Stimulated activated CD4-positive, alpha-beta T cell treated with anti-CD3 and anti-CD28 coated beads, Interleukin-1b, Interleukin-23, amount 100 ng/mL, for 48 hours (primary cell): ENCODE data around the gene C17orf113.
A peak's percentile ranks its signal among the peaks of the same experiment; 100 is the strongest.

Source experiments
- DNase-seq: peaks from one replicate; pipeline ENCODE4 v3.0.0-alpha.2; 2020

Gene C17orf113

DNA sequence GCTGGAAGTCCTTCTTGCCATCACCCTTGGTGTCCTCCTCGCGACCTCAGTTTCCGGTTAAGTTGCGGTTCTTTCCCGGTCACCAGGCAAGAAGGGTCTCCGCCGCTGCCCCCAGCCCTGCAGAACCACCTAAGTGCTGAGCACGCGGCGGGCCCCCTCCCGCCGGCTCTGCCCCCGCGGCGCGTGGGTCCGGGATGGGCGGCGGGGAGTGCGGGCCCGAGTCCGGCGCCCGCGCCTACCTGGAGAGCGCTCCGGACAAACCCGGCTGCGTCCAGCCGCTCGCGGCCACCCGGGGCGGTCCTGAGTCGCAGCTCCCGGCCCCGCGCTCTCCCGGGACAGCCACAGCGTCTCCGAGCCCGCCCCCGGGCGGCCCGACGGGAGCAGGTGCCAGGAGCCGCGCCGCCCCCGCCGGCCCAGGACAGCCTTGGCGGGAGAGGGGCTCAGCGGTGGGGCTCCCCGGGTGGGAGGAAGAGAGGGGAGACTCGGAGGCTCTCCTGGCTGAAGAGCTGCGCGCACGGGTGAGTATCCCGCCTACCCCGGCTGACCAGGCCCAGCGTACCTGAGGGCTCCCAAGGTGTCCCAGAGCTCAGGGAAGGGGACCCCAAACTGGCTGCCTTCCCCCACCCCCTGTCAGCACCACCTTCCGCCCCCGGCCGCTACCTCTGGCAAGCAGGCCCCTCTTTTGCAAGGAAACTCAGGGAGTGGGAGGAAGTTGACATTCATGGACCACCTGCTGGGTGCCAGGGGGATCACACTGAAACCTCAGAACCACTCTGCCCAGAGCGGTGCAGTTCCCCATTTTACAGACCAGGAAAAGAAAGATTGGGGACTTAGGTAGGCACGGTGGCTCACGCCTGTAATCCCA lies 22.2 kb upstream of the C17orf113 start:
- no peak for DNase-seq

DNA sequence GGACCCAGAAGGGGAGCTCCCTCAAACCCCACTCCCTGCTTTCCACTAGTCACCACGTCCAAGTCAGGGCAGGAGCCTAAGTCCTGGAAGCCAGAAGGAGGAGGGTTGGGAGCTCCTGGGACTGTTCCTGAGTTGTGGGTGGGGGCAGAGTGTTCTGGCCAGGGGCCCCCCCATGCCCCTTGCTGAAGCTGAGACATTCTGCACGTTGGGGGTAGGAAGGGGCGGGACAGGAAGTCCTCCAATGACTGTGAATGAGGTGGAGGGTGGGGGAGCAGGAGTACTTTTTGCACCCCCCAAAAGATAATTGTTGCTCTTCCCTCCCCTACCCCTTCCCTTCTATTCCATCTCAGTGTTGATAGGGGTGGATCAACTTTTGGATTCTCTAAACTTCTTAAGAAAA lies 21.4 kb upstream of the C17orf113 start:
- DNase-seq, result no peak

DNA sequence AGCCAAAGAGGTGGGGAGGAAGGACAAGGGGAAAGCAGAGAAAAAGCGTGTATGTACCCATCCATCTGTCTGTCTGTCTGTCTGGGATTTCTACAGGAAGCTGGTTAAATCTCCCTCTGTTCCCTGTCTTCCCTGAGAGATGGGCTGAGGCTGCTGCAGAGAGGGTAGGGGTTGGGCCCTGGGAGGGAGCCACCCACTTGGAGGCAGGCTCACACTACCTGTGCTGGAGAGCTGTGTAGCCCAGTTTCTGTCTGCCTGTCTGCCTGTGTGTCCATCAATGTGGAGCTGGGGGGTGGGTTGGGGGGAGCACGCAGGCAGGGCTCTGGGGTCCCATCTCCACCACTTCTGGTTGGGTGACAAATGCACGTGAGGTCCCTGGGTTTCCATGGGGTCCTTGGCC lies 18.6 kb upstream of the C17orf113 start:
- no peak for DNase-seq

DNA sequence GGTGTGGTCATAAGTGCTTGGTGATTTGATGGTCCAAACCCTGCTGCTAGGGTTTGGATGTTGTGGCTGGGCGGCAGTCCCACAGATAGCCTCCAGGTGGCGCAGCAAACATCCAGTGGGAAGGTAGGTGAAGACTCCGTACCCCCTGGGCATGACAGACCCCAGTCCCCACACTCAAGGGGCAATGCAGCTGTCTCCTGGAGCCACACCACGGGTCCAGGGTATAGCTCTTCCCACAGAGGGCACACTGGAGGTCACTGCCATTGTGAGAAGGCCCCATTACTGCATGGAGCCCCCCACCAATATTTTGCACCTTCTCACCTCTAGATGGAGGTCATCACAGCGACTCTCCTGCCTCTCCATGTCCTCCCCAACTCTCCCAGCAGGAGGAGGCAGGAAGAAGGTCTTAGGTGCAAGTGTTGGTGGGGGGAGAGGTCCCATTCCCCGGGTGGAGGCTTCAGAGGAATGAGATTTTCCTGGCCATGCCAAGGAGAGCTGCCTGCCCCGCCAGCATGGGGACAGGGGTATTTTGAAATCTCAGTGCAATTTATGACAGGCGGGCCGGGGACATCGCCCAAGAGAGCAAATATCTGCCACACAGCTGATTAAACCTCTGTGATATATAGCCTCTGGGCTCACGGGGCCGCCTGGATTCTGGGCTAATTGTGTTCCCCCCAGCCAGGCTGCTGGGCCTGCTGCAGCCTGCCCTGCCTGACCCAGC lies 17.1 kb upstream of the C17orf113 start:
- DNase-seq, result peak; percentile 66

DNA sequence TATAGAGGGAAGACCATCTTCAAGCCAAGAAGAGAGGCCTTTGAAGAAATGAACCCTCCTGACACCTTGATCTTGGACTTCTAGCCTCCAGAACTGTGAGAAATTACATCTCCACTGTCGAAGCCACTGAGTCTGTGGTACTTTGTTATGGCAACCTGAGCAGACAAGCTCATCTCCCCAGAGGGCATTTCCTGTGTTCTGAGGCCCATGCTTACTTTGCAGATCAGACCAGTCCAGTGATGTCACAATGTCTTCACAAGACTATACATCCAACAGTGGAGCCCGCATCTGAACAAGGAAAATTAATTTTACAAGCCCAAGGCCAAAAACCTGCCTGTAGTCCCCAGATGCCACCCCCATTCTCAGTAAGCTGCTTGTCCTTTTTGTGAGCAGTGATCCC lies 14.8 kb upstream of the C17orf113 start:
- no peak for DNase-seq

DNA sequence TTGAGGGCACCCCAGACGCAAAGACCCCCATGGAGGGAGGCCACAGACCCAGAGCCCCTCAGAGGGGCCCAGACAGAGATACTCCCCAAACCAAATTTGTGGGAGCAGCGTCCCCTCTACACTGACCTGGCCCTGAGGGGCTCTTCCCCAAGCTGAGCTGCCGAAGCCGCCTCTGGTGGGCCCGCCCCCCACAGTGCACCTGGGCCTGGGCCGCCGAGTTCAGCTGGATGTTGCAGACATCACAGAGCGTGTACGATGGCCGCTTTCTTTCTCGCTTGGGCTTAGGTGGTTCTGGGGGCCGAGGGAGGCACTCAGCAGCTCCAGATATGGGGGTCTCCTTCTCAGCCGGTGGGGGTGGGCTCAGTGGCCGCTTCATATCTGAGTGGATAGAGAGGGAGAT lies 12.3 kb upstream of the C17orf113 start:
- no peak for DNase-seq

DNA sequence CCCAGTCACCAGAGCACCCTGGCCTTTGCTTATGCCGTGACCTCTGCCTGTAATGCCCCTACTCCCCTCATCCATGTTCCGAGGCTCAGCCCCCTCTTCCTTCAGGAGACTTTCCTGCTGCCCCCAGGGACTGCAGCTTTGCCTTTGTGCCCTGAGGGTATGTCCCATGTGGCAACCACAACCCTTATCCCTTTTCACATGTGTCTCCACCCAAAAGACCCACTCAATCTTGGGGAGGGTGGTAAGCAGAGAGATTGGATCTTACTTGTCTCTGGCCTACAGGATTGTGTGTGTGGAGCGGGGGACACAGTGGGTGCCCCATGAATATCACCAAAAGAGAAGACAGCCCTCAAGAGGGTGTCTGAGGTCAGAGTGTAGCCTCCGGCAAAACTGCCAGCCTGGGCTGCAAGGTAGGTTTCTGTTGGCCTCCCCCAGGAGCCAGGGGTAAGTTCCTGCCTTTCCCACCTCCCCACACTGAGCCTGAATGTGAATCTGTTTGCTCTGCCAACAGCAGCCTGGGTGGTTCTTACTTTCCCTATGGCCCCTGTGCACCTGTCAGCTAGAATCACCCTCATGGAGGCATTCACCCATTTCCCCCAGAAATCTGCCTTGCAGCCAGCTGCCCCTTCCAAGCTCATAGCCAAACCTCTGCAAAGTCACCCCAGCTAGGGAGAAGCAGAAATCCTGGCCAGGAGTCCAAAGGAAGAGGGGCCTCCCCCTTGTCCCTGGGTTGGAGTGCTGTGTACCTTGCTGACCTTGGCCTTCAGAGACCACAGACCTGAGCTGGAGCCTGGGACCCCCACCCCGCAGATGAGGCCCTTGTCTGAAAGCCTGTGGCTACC lies 11.5 kb upstream of the C17orf113 start:
- DNase-seq, result no peak

DNA sequence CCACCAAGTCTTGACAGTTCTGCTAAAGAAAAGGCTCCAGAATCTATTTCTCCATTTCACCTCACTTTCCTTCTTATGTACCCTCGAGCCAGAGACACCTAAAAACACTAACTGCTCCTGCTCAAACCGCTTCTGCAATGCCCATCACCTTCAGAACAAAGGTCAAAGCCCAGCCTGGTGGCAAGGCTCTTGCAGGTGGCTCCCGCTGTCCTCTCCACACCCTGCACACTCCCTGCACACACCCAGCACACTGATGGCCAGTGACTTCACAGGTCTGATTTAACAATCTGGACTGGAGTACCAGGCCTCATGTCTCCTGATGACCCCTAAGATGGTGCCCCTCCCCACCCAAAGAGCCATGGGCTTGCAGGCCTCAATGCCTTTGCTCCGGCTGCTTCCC lies 9.8 kb upstream of the C17orf113 start:
- no peak for DNase-seq

DNA sequence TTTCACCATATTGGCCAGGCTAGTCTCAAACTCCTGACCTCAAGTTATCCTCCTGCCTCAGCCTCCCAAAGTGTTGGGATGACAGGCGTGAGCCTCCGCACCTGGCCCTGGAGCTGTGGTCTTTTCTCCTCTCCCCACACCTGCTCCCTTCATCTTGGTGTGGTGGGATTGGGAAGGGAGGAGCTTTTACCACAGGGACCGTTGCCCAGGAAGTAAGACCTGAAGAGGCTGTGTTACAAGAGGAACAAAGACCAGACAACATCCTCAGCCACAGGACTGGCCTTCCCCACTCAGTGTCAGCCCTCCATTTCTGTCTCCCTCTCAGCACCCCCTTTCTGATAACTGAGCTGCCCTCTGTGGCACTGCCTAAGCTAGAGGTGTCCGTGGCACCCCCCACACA lies 9.4 kb upstream of the C17orf113 start:
- no peak for DNase-seq

DNA sequence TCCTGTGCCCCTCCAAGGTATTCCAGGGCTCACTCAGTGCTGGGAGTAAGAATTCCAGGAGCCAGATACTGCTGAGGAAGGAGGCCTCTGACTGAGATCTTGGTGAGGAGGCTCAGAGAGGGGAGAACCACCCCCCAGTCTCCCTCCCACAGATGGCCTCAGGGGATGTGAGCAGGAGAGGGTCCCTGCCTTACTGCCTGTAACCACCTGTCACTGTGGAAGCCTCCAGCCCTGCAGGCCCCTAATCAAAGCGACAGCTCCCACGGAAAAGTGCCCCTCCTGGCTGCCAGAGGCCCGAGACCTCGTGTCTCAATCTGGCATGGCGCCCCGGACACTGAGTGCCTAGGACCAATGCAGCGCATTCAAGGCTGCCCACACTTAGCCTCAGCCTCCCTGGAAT lies 7.7 kb upstream of the C17orf113 start:
- DNase-seq, result no peak

DNA sequence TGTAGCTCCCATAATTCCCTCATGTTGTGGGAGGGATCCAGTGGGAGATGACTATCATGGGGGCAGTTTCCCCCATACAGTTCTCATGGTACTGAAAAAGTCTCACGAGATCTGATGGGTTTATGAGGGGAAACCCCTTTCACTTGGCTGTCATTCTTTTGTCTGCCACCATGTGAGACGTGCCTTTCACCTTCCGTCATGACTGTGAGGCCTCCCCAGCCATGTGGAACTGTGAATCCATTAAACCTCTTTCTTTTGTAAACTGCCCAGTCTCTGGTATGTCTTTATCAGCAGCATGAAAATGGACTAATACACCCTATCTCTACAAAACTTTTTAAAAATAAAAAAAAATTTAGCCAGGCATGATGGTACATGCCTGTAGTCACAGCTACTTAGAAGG lies 6.2 kb upstream of the C17orf113 start:
- DNase-seq, result no peak

DNA sequence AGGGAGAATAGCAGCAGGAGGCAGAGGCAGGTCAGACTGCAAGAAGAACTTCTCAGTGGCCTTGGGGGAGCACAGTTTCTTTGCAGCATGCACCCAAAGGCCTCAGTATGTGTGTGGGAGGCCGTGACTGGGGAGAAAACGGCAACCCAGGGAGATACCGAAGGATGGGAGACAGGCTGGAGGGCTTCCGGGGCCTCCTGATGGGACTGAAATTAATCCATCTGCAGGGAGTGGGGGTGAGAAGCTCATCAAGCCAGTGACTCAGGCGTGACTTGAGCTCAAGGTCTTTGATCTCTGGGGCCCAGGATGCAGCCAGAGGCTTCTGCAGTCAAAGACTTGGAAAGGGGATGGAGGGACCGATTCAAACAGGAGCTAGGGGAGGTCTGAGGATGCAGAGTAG lies 5.1 kb upstream of the C17orf113 start:
- no peak for DNase-seq

DNA sequence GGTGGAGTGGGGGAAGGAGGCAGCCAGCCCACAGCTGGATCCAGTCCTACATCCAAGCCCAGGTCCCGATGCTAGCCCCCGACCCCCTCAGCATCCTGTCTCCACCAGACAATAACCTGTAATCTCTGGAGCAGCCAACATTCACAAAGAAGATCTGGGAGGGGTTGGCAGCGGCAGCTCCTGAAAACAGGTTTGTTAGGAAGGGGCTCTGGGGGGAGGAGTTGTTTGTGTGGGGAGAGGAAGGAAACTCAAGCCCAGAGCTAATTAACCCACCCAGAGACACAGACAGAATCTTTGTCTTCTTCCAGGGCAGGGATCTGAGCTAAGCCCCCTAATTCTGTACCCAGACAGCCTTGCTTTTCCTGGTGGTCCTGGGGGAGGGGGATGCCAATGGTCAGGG lies 4.6 kb upstream of the C17orf113 start:
- no peak for DNase-seq

DNA sequence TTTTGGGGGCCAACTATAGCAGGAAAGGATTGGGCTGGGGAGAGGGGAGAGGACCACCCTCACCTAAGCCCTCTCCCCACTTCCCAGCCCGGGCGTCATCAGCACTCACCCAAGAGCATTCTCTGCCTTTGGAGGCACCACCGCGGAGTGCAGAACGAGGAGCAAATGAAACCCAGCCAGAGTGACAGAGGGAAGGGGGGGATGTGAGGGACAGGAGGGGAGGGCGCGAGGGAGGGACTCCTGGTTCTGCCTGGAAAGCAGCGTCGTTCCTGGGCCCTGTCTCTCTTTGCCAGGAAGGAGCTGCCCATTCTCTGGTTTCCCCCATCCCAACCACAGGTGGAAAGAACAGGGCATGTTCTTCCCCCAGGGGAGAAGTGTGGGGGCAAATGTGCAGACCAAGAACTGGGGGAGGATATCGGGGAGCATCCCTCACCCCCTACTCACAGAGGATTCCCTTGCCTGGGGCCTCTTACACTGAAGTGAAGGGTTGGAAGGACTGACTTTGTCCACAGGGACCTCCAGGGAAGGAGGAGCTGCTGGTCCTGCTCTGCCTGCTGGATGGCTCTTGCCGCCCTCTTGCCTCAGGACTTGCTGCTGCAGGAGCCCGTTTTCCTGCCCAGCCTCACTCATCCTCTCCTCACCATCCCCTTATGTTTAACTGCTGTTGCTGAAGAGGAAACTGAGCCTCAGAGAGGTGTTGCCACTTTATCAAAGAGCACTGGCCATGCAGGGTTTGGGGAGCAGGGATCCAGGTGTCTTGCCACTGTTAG lies 3.5 kb upstream of the C17orf113 start:
- DNase-seq, result no peak

DNA sequence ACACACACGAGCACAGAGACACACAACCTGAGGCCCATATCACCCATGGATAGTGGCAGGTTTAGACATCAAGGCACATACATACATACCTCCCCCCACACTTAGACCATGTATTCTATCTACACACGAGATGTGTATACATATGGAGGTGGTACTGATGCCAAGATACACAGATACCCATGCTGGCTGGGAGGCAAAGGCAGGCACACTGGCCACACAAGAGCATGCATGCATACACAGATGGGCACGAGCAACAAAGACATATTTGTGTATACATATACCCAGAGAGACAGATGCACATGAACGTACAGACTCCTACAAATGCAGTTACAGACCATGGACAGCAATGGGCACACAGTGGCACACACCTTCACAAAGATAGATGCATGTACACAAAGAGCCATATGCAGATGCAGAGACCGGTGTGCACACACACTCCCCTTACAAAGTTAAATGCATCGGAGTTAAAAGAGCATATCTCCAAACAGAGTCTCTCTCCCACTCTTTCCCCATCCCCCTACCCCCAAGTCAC lies 2.0 kb upstream of the C17orf113 start:
- DNase-seq, result no peak

DNA sequence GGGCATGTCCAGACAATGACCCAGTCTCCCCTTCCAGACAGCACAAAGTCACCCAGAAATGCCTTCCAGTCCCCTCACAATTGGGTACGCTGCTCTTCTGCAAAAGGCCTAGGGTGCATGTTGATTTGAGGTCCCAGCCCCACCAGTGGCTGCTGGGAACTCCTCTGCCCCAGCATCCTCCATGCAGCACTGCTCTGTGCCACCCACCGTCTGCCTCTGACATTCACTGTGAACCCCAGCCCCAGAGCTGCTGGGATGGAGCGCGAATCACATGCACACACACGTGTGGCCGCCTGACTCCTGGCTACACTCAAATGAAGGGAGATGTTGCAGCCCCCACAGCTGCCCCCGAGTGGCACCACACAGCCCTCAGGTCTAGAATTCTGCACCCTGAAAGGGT lies 1.2 kb upstream of the C17orf113 start:
- no peak for DNase-seq

DNA sequence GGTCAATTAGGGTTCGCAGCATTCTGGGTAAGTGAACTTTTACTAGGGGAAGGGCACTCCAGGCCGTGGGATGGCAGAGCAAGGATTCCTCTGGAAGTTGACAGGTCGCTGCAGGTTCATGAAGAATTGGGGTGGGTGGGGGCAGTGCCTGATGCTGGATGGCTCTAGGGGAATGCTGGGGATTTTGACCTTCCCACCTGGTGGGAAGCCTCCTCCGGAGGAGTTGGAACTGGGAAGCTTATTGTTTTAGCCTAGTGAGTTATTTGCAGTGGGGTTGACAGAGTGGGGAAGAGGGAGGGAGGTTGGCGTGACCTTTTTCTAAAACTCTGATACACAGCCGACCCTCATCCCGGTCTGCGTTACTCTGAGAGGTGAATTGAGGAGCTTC lies 606 bp upstream of the C17orf113 start:
- no peak for DNase-seq

DNA sequence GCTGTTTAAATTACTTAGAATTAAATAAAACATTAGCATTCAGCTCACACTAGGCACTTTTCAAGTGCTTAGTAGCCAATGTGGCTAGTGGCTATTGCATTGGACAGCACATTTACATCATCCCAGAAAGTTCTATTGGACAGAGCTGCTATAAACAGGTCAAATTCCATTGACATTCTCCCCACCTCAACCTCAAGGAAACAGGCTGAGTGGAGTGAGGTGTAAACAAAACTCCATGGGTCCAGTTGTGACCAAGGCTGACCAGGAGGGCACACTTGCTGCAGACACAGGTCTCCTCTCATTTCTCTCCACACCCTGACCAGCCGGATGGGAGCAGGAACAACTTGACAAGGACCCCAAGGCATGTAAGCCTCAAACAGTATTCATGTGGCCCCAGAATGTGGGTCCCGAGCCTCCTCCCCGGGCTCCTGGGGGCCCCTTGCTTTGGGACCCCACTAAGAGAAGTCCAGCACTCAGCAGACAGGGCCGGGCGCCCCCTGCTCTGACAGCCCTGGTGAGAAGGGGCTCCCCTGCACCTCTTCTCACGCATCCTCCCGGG lies 488 bp downstream of the C17orf113 start:
- no peak for DNase-seq

DNA sequence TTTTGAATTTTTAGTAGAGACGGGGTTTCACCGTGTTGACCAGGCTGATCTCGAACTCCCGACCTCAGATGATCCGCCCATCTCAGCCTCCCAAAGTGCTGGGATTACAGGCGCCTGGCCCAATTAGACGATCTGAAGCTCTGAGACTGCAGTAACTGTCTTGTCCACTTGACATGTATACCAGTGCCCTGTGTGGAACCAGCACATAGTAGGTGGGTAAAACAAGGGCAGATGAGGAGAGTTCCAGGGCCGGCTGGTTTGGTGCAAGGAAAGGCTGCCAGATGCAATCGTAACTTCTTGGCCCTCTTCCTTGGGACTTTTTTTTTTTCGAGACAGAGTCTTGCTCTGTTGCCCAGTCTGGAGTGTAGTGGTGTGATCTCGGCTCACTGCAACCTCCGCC lies 3.1 kb downstream of the C17orf113 start:
- no peak for DNase-seq

DNA sequence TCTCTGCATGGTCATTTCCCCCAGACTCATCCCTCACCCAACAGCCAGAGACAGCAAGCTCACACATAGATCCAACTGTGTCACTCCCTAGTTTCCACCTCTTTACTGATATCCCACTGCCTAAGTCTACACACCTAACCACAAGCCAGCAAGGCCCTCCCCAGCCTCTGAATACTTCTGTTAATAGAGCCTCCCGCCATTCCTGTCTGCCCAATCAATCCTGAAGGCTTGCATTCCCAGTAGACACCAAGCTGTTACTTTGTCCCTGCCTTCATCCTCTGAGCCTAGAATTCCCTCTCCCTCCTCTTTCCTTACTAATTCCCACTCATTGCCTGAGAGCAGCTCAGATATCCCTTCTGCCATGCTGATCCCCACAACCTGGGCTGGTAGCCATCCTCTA lies 4.7 kb downstream of the C17orf113 start:
- no peak for DNase-seq

DNA sequence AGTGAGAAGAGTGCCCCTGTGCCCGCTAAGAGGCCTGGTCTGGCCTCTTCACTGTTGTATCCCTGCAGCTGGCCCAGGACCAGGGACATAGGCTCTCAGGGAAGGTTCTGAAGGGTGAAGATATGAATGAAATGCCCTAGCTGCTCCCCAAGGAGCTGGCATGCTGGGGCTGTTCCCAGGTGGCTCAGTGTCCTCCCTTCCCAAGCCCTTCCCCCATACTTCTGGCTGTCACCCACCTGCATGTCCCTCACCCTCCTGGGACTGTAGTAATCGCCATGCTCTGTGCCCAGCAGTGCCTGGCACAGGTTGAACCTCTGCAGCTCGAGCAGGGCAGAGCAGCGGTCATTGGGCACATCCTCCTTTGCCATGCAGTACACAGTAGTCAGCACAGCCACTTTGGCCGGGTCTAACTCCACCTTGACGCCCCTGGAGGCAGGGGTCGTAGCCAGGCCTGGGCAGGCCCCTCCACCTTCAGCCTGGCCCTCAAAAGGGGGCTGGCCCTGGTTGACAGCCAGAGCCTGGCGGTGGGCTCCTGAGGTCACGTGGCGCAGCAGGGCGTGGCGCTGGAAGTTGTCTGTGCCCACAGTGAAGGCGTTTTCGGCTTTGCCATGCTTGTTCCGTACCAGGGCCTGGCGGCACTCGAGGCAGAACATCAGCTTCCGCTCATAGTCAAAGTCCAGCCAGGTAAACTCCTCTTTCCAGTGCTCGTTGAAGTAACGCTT lies 7.6 kb downstream of the C17orf113 start:
- no peak for DNase-seq

DNA sequence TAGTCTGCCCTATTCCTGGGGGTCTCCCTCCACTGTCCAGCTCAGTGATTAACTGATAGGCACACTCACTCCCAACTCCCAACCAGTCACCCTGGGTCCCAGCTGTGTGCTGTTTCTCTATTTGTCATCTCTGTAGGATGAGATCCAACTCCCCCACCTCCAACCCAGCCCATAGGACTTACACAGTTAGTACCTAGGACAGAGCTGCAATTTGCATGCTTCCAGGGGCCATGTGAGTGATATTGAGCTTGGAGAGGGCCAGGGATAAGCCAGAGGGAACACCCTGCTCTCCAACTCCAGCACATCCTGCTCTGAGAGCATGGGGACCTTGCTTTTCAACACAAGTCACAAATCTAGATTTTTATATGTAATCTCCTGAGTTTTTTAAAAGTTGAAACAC lies 8.8 kb downstream of the C17orf113 start:
- no peak for DNase-seq
